DND-41 (cell line): Measurements from ENCODE around the gene ASPRV1.

Experiments used
- EZH2 ChIP-seq: IDR thresholded peaks from 3 replicates; pipeline ENCODE4 v1.6.1; 2012; ENCODE audit warnings: borderline replicate concordance, low read depth, mild to moderate bottlenecking, moderate library complexity, low read length, inconsistent platforms; ENCODE audit not compliant: severe bottlenecking
- TF ChIP-seq, protein P1 (sequence below): IDR thresholded peaks from 2 replicates; pipeline ENCODE4 v1.5.1; 2012; ENCODE audit warnings: borderline replicate concordance, low read length, moderate library complexity, mild to moderate bottlenecking; ENCODE audit not compliant: poor library complexity, severe bottlenecking; ENCODE audit errors: extremely low read depth

DNA sequence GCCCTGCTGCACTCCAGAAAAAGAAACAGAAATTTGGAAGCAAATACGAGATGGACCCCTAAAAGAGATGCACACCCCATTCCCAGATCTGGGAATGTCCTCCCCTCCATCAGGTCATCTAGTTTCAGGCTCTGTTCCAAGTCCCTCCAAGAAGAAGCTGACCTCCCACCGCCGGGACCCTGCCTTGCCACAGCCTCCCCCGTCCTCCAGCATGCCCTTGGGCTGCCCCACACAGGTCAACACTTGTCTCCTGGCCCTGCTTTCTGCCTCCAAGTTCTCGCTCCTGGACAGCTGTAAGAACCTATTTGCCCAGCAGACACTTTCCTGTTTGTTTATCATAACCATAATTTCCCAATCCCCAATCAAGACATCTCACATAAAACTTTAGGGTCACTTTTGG lies 2.0 kb downstream of the ASPRV1 start:
- no peak for TF ChIP-seq EZH2
- TF ChIP-seq, protein P1, sequence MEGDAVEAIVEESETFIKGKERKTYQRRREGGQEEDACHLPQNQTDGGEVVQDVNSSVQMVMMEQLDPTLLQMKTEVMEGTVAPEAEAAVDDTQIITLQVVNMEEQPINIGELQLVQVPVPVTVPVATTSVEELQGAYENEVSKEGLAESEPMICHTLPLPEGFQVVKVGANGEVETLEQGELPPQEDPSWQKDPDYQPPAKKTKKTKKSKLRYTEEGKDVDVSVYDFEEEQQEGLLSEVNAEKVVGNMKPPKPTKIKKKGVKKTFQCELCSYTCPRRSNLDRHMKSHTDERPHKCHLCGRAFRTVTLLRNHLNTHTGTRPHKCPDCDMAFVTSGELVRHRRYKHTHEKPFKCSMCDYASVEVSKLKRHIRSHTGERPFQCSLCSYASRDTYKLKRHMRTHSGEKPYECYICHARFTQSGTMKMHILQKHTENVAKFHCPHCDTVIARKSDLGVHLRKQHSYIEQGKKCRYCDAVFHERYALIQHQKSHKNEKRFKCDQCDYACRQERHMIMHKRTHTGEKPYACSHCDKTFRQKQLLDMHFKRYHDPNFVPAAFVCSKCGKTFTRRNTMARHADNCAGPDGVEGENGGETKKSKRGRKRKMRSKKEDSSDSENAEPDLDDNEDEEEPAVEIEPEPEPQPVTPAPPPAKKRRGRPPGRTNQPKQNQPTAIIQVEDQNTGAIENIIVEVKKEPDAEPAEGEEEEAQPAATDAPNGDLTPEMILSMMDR, result no peak
